ENCODE data around the gene PSME4. TPM values are rescaled to one million over a fixed set of nuclear protein-coding genes. Genes with fewer than 3 reads are reported as not detected.

The PSME4 gene
- total RNA-seq, 1 donor from 2014 or later = 14.9 TPM

GRCh38 chr2:53994818-53995808, 24.3 kb upstream of the PSME4 start:
- peaks cover 0 to 1% of the 10 kb centered on the region in 2 donors for H3K36me3 ChIP-seq
- no peak overlapping the region for H3K27ac ChIP-seq
- H3K4me3 ChIP-seq = no peak overlapping the region
- no peaks in the 10 kb centered on the region for H3K27me3 ChIP-seq
- H3K9me3 ChIP-seq = no peaks in the 10 kb centered on the region
- intact Hi-C loops (cut with DNase I) = no loop called here
- no peaks in the 10 kb centered on the region for H3K4me1 ChIP-seq
- DNase-seq (ENCODE audit: low spot score in 2 of 2) = no peak
- no peak for TF ChIP-seq CTCF (IDR thresholded peaks at IDR 0.05)

GRCh38 chr2:53991948-53992347, 21.2 kb upstream of the PSME4 start:
- no peak for TF ChIP-seq CTCF (IDR thresholded peaks at IDR 0.05)
- intact Hi-C loops (cut with DNase I) = no loop called here
- peaks cover 0 to 2% of the 10 kb centered on the region in 2 donors for H3K36me3 ChIP-seq

GRCh38 chr2:53989210-53989862, 18.5 kb upstream of the PSME4 start:
- H3K4me3 ChIP-seq = no peak overlapping the region
- no peak overlapping the region for H3K27ac ChIP-seq
- intact Hi-C loops (cut with DNase I) = no loop called here

More at GRCh38 chr2:53991948-53992347, 21.2 kb upstream of the PSME4 start:
- DNase-seq (ENCODE audit: low spot score in 2 of 2) = no peak
- Histone ChIP-seq H3K27me3 (no peaks in the 10 kb centered on the region), H3K4me1 (peaks cover 0 to 5% of the 10 kb centered on the region in 2 donors), H3K4me3 (no peak overlapping the region), H3K27ac (no peak overlapping the region), H3K9me3 (no peaks in the 10 kb centered on the region)

GRCh38 chr2:53987336-53987921, 16.6 kb upstream of the PSME4 start:
- intact Hi-C loops (cut with DNase I) = no loop called here

More at GRCh38 chr2:53989210-53989862, 18.5 kb upstream of the PSME4 start:
- Histone ChIP-seq H3K27me3 (no peaks in the 10 kb centered on the region), H3K36me3 (peaks cover 0 to 2% of the 10 kb centered on the region in 2 donors), H3K4me1 (peaks cover 0 to 5% of the 10 kb centered on the region in 2 donors), H3K9me3 (no peaks in the 10 kb centered on the region)
- DNase-seq (ENCODE audit: low spot score in 2 of 2) = no peak
- no peak for TF ChIP-seq CTCF (IDR thresholded peaks at IDR 0.05)

More at GRCh38 chr2:53987336-53987921, 16.6 kb upstream of the PSME4 start:
- Histone ChIP-seq H3K27me3 (no peaks in the 10 kb centered on the region), H3K27ac (peak overlapping the region in 1 of 2 donors; percentile 5), H3K4me3 (no peak overlapping the region), H3K36me3 (peaks cover 0 to 8% of the 10 kb centered on the region in 2 donors), H3K9me3 (no peaks in the 10 kb centered on the region), H3K4me1 (peaks cover 0 to 5% of the 10 kb centered on the region in 2 donors)
- no peak for DNase-seq (ENCODE audit: low spot score in 2 of 2)
- no peak for TF ChIP-seq CTCF (IDR thresholded peaks at IDR 0.05)
